GM19455 (cell line): ENCODE measurements around the gene RSPRY1.

ENCODE experiments used
- ATAC-seq: cut with Tn5 transposase; IDR thresholded peaks from one replicate; pipeline ENCODE4 v1.9.1; 2021; ENCODE audit not compliant: unreplicated experiment

RSPRY1 gene

GRCh38 chr16:57152096-57153093, 33.7 kb upstream of the RSPRY1 start:
- ATAC-seq = no peak

- ATAC-seq = no peak
These were observed 32.3 kb upstream of the RSPRY1 start for GRCh38 chr16:57153841-57154240.

GRCh38 chr16:57155702-57156350, 30.3 kb upstream of the RSPRY1 start:
- ATAC-seq = no peak

GRCh38 chr16:57156351-57156703, 29.8 kb upstream of the RSPRY1 start:
- no peak for ATAC-seq

GRCh38 chr16:57157533-57157932, 28.6 kb upstream of the RSPRY1 start:
- ATAC-seq = no peak

- ATAC-seq = no peak
These were observed 26.7 kb upstream of the RSPRY1 start for GRCh38 chr16:57159447-57159846.

- no peak for ATAC-seq
These were observed 22.3 kb upstream of the RSPRY1 start for GRCh38 chr16:57163842-57164241.

GRCh38 chr16:57165483-57165882, 20.6 kb upstream of the RSPRY1 start:
- no peak for ATAC-seq

GRCh38 chr16:57165938-57166337, 20.2 kb upstream of the RSPRY1 start:
- no peak for ATAC-seq

- no peak for ATAC-seq
These were observed 19.7 kb upstream of the RSPRY1 start for GRCh38 chr16:57166451-57166850.

GRCh38 chr16:57166951-57167350, 19.2 kb upstream of the RSPRY1 start:
- no peak for ATAC-seq

- ATAC-seq = no peak
These were observed 18.6 kb upstream of the RSPRY1 start for GRCh38 chr16:57167538-57167937.

GRCh38 chr16:57167953-57168352, 18.2 kb upstream of the RSPRY1 start:
- ATAC-seq = no peak

GRCh38 chr16:57169327-57169726, 16.8 kb upstream of the RSPRY1 start:
- ATAC-seq = no peak

- ATAC-seq = no peak
These were observed 13.3 kb upstream of the RSPRY1 start for GRCh38 chr16:57172721-57173290.

GRCh38 chr16:57175896-57176295, 10.2 kb upstream of the RSPRY1 start:
- ATAC-seq = no peak

- ATAC-seq = no peak
These were observed 7.9 kb upstream of the RSPRY1 start for GRCh38 chr16:57178196-57178595.

GRCh38 chr16:57178793-57179212, 7.3 kb upstream of the RSPRY1 start:
- no peak for ATAC-seq

GRCh38 chr16:57179215-57179828, 6.8 kb upstream of the RSPRY1 start:
- no peak for ATAC-seq

GRCh38 chr16:57184113-57184512, 2.0 kb upstream of the RSPRY1 start:
- no peak for ATAC-seq

- no peak for ATAC-seq
These were observed 1.2 kb upstream of the RSPRY1 start for GRCh38 chr16:57184887-57185445.
